Effector CD8-positive, alpha-beta T cell (primary cell): ENCODE data around the gene C4BPA.

Experiments used
- DNase-seq: peaks from one replicate; lab custom pipeline; 2025; lab: John Stamatoyannopoulos, UW

The C4BPA gene

DNA sequence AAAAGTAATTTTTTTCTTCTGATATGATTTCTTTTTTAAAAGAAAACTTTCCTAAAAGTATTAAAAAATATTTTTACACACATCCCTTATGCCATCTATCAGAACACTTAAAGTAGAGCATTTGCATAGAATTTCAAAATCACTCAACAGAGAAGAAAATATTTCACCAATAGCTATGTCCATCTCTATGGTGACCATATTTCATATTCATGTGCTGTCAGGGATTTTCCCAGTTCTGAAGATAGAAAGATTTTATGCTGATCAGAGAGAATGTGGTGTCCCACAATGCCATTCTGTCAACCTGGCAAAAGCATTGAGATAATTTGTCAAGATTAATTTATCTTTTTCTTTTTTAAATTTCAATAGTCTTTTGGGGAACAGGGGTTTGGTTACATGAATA is 87.0 kb downstream of the C4BPA start:
- no peak for DNase-seq

DNA sequence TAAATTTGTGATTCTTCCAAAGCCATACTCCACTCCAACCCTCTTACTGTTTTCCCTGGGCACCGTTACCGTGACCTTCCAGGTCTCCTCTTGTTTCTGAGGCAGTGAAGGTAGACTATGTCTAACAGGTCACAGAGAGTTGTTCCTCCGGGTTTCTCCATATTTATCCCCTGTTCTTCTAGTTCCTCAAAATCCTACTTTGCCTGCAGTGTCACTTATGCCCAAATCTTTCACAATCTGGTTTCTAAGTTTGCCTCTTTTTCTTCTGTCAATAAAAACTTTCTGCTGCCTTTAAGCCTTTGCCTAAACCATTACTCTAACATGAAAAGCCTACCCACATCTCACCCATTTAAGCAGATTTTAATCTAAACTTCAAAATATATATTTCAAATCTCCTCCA is 87.7 kb downstream of the C4BPA start:
- DNase-seq, result no peak

DNA sequence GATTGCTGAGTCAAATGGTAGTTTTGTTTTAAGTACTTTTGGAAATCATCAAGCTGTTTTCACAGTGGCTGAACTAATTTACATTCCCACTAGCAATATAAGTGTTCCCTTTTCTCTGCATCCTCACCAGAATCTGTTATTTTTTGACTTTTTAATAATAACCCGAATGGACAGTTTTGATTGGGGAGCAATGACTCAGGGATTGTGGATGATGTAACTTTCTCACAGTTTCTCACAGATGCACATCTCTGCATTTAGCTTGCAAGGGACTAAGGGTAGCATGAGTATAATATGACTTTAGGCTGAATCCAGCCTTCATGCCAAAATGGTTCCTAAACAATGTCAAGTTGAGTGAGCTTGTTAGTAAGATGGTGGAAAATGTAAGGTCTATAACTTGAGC is 90.2 kb downstream of the C4BPA start:
- no peak for DNase-seq
